ENCODE results near the gene CNTF.
"Not testable (repeated sequence)": the region's sequence is repeated elsewhere in the genome, so short reads cannot be mapped to it uniquely, and the experiment has no call there.

The CNTF gene

GRCh38 chr11:58622344-58622743, at the start of gene CNTF:
Gene CNTF (plus strand): TSS chr11:58622665. CDS start chr11:58622753, 88 bp downstream.
- DNase-seq (ENCODE audit: low read depth): no peak

GRCh38 chr11:58572906-58573305, 49.6 kb upstream of the CNTF start:
- not testable (repeated sequence) for DNase-seq (ENCODE audit: low read depth)

- peak; percentile 57 for DNase-seq (ENCODE audit: low read depth)
Measured at GRCh38 chr11:58573451-58574104, 48.9 kb upstream of the CNTF start.

- no peak for DNase-seq (ENCODE audit: low read depth)
Measured at GRCh38 chr11:58574881-58575280, 47.6 kb upstream of the CNTF start.

GRCh38 chr11:58575377-58576020, 47.0 kb upstream of the CNTF start, which contains the start of gene LPXN:
Gene LPXN (minus strand): TSS chr11:58575856. CDS start chr11:58575772, 84 bp downstream.
- peak; percentile 56 for DNase-seq (ENCODE audit: low read depth)

GRCh38 chr11:58576887-58577471, 45.5 kb upstream of the CNTF start:
- no peak for DNase-seq (ENCODE audit: low read depth)

- peak; percentile 80 for DNase-seq (ENCODE audit: low read depth)
Measured at GRCh38 chr11:58577555-58578135, 44.8 kb upstream of the CNTF start.

GRCh38 chr11:58578136-58578634, 44.3 kb upstream of the CNTF start:
- peak; percentile 85 for DNase-seq (ENCODE audit: low read depth)

GRCh38 chr11:58578635-58579191, 43.8 kb upstream of the CNTF start, which contains the start of gene ZFP91:
Gene ZFP91 (plus strand): TSS chr11:58579063. CDS start chr11:58579282, 219 bp downstream.
- DNase-seq (ENCODE audit: low read depth): peak; percentile 97

GRCh38 chr11:58579192-58580129, 43.0 kb upstream of the CNTF start:
- peak; percentile 88 for DNase-seq (ENCODE audit: low read depth)

GRCh38 chr11:58580311-58580710, 42.2 kb upstream of the CNTF start:
- no peak for DNase-seq (ENCODE audit: low read depth)

- no peak for DNase-seq (ENCODE audit: low read depth)
Measured at GRCh38 chr11:58582437-58582836, 40.0 kb upstream of the CNTF start.

- DNase-seq (ENCODE audit: low read depth): no peak
Measured at GRCh38 chr11:58586998-58587397, 35.5 kb upstream of the CNTF start.

GRCh38 chr11:58591659-58592058, 30.8 kb upstream of the CNTF start:
- no peak for DNase-seq (ENCODE audit: low read depth)

- DNase-seq (ENCODE audit: low read depth): no peak
Measured at GRCh38 chr11:58592760-58593472, 29.5 kb upstream of the CNTF start.

GRCh38 chr11:58594826-58595225, 27.6 kb upstream of the CNTF start:
- DNase-seq (ENCODE audit: low read depth): no peak

GRCh38 chr11:58596621-58597020, 25.8 kb upstream of the CNTF start:
- DNase-seq (ENCODE audit: low read depth): no peak

- DNase-seq (ENCODE audit: low read depth): no peak
Measured at GRCh38 chr11:58597486-58598144, 24.9 kb upstream of the CNTF start.

- DNase-seq (ENCODE audit: low read depth): no peak
Measured at GRCh38 chr11:58600510-58600909, 22.0 kb upstream of the CNTF start.

Measured in T-helper 22 cell (primary cell).